Muscle of arm (tissue), 12 donors: ENCODE data around the gene GOLPH3L. TPM values are rescaled to one million over a fixed set of nuclear protein-coding genes. Genes with fewer than 3 reads are reported as not detected.
"Not testable (repeated sequence)": the region's sequence is repeated elsewhere in the genome, so short reads cannot be mapped to it uniquely, and the experiment has no call there.

ENCODE experiments used
- DNase-seq: peaks from one replicate; pipeline ENCODE4 v3.0.0-alpha.2; 2013
- polyA plus RNA-seq, 12 donors: library from polyadenylated mRNA; unstranded; fragments of 120-200 nt; gene quantifications; one replicate each; pipeline ENCODE4 v1.2.1, GENCODE V29; 2013; ENCODE audit not compliant: insufficient read length in 12 of 12

GOLPH3L gene
- polyA plus RNA-seq, 12 donors = 15.0 to 27.1 (median 19.7) TPM; not detected in 1

DNA sequence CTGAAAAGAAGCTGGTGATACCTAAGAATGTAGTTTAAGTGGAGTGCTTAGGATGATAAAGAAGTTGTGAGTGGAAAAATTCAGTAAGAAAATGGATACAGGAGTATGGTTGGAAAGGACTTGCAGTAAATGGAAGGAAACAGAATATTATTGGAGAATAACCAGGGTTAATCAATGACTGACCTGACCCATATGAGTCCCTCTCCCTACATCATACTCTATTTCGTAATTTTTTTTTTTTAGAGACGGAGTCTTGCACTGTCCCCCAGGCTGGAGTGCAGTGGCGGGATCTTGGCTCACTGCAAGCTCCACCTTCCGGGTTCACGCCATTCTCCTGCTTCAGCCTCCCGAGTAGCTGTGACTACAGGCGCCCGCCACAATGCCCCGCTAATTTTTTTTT lies 34.1 kb downstream of the GOLPH3L start:
- DNase-seq = no peak

- DNase-seq = no peak
Observed at GRCh38 chr1:150661156-150661555, 35.8 kb downstream of the GOLPH3L start.

- DNase-seq = no peak
Observed at GRCh38 chr1:150660584-150660983, 36.4 kb downstream of the GOLPH3L start.

- not testable (repeated sequence) for DNase-seq
Observed at GRCh38 chr1:150657064-150657463, 39.9 kb downstream of the GOLPH3L start.

- not testable (repeated sequence) for DNase-seq
Observed at GRCh38 chr1:150654635-150655034, 42.3 kb downstream of the GOLPH3L start.

- DNase-seq = no peak
Observed at GRCh38 chr1:150650193-150650592, 46.8 kb downstream of the GOLPH3L start.

DNA sequence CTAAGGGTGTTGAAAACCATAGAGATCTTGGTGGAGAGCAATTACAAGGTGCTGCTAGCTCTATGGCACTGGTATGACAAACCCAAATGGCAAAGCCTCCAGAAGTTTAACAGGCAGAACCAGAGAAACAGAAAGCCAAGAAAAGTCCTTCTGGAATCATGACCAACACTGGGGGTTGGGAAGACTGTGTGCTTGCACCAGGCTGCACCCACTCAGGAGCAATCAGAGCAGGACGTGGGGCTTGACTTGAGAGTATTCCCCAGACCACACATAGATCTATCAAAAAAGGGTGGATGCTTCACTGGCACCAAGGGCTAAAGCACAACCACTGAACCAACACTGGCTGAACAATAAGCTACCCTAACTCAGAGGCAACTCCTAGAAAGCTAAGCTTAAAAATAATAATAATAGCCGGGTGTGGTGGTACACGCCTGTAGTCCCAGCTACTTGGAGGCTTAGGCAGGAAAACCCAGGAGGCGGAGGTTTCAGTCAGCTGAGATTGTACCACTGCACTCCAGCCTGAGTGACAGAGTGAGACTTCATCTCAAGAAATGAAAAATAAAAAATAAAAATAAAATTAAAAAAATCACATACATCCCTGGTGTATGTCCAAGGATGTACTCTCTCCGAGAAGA lies 47.4 kb downstream of the GOLPH3L start:
- no peak for DNase-seq

GRCh38 chr1:150642296-150642695 lies 54.7 kb downstream of the GOLPH3L start:
- DNase-seq = peak; percentile 23

GRCh38 chr1:150641126-150641815 lies 55.7 kb downstream of the GOLPH3L start:
- DNase-seq = not testable (repeated sequence)

GRCh38 chr1:150638430-150638829 lies 58.5 kb downstream of the GOLPH3L start:
- DNase-seq = not testable (repeated sequence)

GRCh38 chr1:150634839-150635622 lies 61.9 kb downstream of the GOLPH3L start:
- DNase-seq = not testable (repeated sequence)

DNA sequence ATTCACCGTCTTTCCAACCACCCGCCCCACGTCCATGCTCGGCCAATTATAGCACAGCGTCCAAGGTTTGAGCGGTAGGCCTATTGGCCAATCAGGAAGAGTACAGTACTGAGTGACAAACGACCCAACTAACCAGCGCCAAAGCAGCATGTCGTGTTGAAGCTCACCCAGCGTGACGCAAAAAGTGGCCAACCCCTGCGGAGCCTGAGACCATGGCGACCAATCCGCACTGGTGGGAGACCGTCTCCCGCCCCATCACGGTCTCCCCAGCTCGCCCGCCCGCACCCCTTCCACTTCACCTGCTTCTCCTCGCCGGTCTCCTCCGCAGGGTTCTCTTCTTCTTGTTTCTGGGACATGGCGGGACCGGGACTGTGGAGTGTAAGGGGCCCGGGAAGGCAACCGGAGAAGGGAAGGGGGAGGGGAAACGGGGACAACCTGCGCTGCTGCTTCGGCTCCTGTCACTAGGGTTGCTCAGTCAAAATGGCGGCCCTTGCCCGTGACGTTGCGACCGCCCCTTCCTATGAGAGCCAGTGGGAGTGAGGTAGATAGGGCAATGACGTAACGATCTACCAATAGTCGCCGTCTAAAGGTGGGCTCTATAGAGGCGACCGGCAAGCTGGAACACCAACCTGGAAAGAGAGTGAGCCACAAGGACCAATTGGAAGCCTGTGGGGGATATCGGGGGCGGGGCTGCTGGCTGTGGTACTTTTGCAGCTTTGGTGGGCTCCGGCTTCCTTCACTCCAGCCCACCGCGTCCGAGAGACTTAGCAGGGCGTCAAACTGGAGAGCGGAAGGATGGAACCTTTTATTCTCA lies 67.6 kb downstream of the GOLPH3L start, which contains the start of gene ENSA:
Gene ENSA, minus strand, starts transcription at position 498 of the 814 bp plus-strand sequence. Its CDS starts 142 bp downstream, at position 356.
- peak; percentile 99 for DNase-seq

DNA sequence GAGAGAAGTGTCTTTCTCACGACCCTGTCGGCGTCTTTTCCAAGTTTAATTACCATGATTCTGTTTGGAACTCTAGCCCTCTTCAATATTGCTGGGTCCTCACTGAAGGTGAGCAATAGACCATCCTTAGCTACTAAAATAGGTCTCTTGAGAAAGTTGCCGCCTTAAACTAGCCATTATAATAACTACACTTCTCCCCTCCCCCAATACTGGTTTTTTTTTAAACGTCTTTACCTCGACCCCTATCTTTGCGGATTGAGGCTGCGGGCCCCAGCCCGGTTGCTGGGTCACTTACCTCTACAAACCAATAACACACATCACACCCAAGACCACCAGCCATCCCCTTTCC lies 68.2 kb downstream of the GOLPH3L start:
- DNase-seq = no peak

DNA sequence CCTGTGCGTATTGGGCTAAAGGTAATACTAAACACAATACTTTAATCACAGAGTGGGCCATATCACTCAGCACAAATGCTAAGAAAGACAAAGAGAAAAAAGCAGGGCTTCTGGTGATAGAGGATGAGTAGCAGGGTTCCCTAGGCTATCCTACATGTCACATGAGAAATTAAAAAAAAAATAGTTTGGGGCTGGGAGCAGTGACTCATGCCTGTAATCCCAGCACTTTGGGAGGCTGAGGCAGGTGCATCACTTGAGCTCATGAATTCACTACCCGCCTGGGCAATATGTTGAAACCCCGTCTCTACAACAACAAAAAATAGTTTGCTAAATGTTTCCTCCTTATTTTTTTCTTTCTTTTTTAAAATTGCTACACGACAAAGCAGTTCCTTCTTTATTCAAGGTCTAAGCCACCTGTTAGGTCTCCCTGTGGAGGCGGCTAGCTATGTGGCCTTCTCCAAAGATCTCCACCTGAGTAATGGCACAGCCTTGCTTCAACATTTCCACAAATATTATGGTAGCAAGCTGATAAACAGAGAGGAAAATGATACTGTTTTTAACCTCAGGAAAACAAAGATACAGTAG lies 69.0 kb downstream of the GOLPH3L start:
- DNase-seq = no peak

DNA sequence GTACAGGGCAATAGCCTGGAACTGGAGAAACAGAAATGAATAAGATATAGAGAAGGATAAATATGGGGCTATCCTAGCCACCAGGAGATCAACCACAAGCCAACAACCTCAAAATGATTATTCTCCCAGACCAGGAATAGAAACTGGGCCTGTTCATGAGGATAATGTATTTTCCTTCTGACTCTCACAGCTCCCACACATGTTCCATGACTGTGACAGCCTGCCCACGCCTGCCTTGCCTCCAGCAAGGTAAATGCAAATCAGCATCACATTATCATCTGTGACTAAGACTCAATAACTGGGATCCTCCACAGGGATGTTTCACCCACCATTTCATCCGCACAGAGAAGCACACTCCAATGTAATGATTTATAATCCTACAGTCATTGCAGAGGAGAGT lies 70.8 kb downstream of the GOLPH3L start:
- DNase-seq = no peak

DNA sequence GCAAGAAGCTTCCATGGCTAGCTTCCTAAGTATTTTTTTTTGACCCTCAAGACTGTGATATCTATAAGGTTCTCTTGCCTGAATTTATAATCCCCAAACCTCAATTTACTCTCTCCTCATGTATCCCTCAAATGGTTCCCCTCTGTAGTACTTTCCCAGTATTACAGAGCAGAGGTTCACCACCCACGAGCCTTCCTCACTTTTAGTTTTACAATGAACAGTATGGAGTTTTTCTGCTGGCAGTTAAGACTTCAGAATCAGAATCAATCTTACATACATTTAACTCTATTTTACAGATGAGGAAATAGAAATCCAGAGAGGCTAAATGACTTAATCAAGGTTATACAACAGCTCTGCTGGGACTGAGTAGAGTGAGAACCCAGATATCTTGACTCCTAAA lies 72.4 kb downstream of the GOLPH3L start:
- DNase-seq = not testable (repeated sequence)

GRCh38 chr1:150624134-150624533 lies 72.8 kb downstream of the GOLPH3L start:
- DNase-seq = not testable (repeated sequence)

DNA sequence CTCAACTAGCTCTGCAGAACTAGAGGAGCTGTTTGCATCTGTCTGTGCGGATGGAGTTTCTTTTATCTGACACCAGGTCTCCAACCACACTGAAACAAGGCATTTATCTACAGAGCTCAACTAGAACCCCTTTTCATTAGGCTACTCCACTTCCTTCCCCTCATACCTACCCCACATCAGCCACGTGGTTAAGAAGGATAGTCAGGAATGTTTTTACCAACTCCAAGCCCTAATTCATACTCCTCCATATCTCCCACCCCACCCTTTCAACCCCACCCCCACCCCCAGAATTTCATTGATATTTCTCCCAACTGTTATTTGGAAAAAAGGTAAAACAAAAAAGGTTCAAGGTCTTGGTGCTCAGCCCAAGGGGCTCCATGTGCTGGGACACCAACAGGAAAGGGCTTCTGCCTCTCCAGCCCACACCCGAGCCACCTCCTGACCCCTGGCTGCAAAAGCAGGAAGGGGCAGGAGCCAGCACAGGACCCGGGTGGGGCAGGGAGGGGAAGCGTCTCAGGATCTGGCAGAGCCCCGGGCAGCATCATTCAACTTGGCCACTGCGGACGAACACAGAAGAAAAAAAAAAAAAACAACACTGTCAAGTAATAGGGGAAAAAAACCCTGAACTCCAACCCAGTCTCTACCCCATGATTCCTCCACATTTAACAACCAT lies 74.5 kb downstream of the GOLPH3L start:
- no peak for DNase-seq

DNA sequence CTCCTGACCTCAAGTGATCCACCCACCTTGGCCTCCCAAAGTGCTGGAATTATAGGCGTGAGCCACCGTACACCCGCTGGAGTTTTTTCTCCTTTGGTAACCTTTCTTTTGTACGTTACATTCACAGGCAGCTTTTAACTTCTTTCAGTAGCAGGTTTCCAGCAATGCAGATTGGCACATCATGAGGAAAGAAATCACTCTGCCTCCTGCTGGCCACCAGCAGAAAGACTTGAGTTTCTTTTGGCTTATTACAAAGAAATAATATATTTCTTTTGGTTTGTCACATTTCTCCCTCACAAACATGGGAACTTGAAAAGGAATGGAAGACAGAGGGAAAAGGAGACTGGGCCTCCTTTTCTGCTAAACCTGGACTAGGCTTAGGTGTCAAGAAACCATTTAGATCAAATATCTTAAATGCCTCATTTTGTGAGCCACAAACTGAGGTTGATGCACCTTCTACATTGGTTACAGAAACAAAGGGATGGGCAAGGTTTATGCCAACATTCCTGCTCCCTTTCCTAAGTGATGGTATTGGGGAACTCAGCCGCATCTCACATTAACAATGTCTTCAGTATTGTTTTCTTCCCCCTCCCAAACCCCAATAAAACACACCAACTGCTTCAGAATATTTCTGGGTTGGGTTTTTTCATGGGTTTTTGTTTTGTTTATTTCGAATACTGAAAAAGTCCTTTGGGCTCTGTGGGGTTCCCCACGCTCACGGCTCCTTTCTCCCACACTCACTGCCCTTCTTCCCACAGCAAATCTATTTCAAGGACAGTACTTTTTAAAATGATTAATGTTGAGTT lies 75.3 kb downstream of the GOLPH3L start:
- DNase-seq = peak; percentile 54

GRCh38 chr1:150620919-150621318 lies 76.0 kb downstream of the GOLPH3L start:
- DNase-seq = no peak
